Activated gamma-delta T cell treated with Interleukin-2 at 50 U/mL for 16 hours (primary cell): ENCODE results near the gene LPP.
"Not testable (repeated sequence)": the region's sequence is repeated elsewhere in the genome, so short reads cannot be mapped to it uniquely, and the experiment has no call there.

ENCODE experiments used
- DNase-seq: peaks from one replicate; pipeline ENCODE4 v3.0.0-alpha.2; 2020

Gene LPP

GRCh38 chr3:188580223-188580622, 426.3 kb downstream of the LPP start:
- DNase-seq: no peak

- DNase-seq: no peak
Observed at GRCh38 chr3:188580659-188581058, 426.7 kb downstream of the LPP start.

- no peak for DNase-seq
Observed at GRCh38 chr3:188581365-188581764, 427.4 kb downstream of the LPP start.

- no peak for DNase-seq
Observed at GRCh38 chr3:188581792-188582191, 427.8 kb downstream of the LPP start.

GRCh38 chr3:188583341-188584161, 429.6 kb downstream of the LPP start:
- DNase-seq: no peak

GRCh38 chr3:188584162-188584529, 430.2 kb downstream of the LPP start:
- DNase-seq: no peak

GRCh38 chr3:188584958-188585689, 431.2 kb downstream of the LPP start:
- DNase-seq: no peak

GRCh38 chr3:188589071-188589470, 435.1 kb downstream of the LPP start:
- no peak for DNase-seq

- DNase-seq: no peak
Observed at GRCh38 chr3:188589771-188590170, 435.8 kb downstream of the LPP start.

- no peak for DNase-seq
Observed at GRCh38 chr3:188590557-188590956, 436.6 kb downstream of the LPP start.

GRCh38 chr3:188594139-188594538, 440.2 kb downstream of the LPP start:
- no peak for DNase-seq

- no peak for DNase-seq
Observed at GRCh38 chr3:188595890-188596376, 442.0 kb downstream of the LPP start.

GRCh38 chr3:188598894-188599293, 444.9 kb downstream of the LPP start:
- DNase-seq: no peak

- no peak for DNase-seq
Observed at GRCh38 chr3:188602111-188602510, 448.2 kb downstream of the LPP start.

GRCh38 chr3:188602620-188603019, 448.7 kb downstream of the LPP start:
- no peak for DNase-seq

GRCh38 chr3:188604651-188605050, 450.7 kb downstream of the LPP start:
- no peak for DNase-seq

GRCh38 chr3:188605231-188605630, 451.3 kb downstream of the LPP start:
- no peak for DNase-seq

GRCh38 chr3:188605905-188606304, 451.9 kb downstream of the LPP start:
- no peak for DNase-seq

GRCh38 chr3:188607805-188608315, 453.9 kb downstream of the LPP start:
- DNase-seq: no peak

GRCh38 chr3:188608401-188608800, 454.4 kb downstream of the LPP start:
- no peak for DNase-seq

GRCh38 chr3:188613721-188614120, 459.8 kb downstream of the LPP start:
- DNase-seq: not testable (repeated sequence)

GRCh38 chr3:188617270-188617669, 463.3 kb downstream of the LPP start:
- DNase-seq: no peak

- DNase-seq: no peak
Observed at GRCh38 chr3:188617988-188618701, 464.2 kb downstream of the LPP start.
